NB4 (cell line): ENCODE data around the gene ELOVL1.

Experiments used
- MYC ChIP-seq: IDR thresholded peaks from 2 replicates; pipeline ENCODE4 v1.6.1; 2011; ENCODE audit warnings: low read depth, low read length
- POLR2A ChIP-seq: IDR thresholded peaks from 2 replicates; pipeline ENCODE4 v1.6.1; 2011; ENCODE audit warnings: mild to moderate bottlenecking; ENCODE audit not compliant: insufficient read length; ENCODE audit errors: extremely low read depth
- TF ChIP-seq, protein P1 (sequence below): IDR thresholded peaks from one replicate; pipeline ENCODE4 v1.5.1; 2012; ENCODE audit warnings: low read depth, low read length
- TF ChIP-seq, protein P2 (sequence below): IDR thresholded peaks from 2 replicates; pipeline ENCODE4 v1.6.1; 2011; ENCODE audit warnings: low read depth, low read length

DNA sequence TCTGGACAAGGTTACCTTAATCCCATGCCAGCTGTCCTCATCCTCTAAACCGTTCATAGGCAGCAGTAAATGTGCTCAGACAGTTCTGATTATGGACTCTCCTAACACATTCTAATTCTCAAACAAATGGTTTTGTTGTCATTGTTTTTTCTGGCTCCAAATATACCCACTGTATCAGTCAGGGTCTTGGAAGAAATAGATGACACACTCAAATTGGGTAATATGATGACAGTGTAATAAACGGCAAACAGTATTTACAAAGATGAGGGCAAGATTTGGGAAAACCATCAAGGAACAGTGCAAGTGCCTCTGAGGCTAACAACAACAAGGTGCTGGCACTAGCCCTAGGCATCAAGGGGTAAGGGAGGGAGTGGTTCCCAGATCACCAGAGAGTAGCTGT is 13.3 kb downstream of the ELOVL1 start:
- TF ChIP-seq, protein P1, sequence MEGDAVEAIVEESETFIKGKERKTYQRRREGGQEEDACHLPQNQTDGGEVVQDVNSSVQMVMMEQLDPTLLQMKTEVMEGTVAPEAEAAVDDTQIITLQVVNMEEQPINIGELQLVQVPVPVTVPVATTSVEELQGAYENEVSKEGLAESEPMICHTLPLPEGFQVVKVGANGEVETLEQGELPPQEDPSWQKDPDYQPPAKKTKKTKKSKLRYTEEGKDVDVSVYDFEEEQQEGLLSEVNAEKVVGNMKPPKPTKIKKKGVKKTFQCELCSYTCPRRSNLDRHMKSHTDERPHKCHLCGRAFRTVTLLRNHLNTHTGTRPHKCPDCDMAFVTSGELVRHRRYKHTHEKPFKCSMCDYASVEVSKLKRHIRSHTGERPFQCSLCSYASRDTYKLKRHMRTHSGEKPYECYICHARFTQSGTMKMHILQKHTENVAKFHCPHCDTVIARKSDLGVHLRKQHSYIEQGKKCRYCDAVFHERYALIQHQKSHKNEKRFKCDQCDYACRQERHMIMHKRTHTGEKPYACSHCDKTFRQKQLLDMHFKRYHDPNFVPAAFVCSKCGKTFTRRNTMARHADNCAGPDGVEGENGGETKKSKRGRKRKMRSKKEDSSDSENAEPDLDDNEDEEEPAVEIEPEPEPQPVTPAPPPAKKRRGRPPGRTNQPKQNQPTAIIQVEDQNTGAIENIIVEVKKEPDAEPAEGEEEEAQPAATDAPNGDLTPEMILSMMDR: no peak
- TF ChIP-seq POLR2A (no peak), MYC (no peak)
- TF ChIP-seq, protein P2, sequence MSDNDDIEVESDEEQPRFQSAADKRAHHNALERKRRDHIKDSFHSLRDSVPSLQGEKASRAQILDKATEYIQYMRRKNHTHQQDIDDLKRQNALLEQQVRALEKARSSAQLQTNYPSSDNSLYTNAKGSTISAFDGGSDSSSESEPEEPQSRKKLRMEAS: no peak
